Hypothalamus (tissue), 51 donors: ENCODE results near the gene RAB11B.
"Not testable (repeated sequence)": the region's sequence is repeated elsewhere in the genome, so short reads cannot be mapped to it uniquely, and the experiment has no call there.

Experiments
- DNase-seq, 51 donors: peaks; one replicate each; lab custom pipeline; 2025; lab: John Stamatoyannopoulos, UW

Gene RAB11B

GRCh38 chr19:8392017-8392591 is 1.9 kb downstream of the RAB11B start:
- peak in 31 of 51 donors; percentile 9 to 76 (median 43) for DNase-seq

DNA sequence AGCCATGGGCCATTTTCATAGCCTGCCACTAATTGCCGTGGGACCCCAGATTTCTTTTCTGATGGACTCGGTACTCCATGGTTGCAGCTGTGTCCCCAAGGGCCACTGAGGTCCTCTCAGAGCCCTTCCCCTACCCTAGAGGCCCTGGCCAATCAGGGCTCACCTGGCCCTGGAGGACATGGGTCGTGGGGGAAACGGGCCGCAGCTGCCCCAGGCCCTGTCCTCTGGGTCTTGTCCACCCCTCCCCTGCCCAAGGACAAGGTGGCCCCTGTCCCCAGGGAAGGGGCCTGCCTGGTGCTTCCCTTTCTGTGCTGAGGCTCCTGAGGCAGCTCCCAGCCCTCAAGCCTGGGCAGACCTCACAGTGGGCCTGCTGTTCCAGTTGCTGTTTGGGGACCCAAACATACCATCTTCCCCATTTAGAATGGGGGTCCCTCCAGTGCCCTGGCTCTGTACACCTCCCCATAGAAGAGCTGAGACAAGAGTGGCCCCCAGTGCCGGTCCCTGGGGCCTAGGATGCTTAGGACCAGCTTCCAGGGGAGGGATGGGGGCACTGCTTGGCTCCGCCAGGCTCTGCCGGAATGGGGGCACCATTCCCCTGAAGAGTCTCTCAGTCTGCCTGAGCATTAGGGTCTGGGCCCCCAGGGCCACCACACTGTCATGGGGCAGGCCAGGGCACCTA is 3.2 kb downstream of the RAB11B start:
- peak in 3 of 51 donors; percentile 24 to 47 (median 37) for DNase-seq

- peak in 47 of 51 donors; percentile 13 to 92 (median 71) for DNase-seq
Observed at GRCh38 chr19:8393871-8394250, 3.7 kb downstream of the RAB11B start.

- no peak for DNase-seq
Observed at GRCh38 chr19:8395621-8396082, 5.5 kb downstream of the RAB11B start.

- DNase-seq: no peak
Observed at GRCh38 chr19:8396185-8396562, 6.0 kb downstream of the RAB11B start.

DNA sequence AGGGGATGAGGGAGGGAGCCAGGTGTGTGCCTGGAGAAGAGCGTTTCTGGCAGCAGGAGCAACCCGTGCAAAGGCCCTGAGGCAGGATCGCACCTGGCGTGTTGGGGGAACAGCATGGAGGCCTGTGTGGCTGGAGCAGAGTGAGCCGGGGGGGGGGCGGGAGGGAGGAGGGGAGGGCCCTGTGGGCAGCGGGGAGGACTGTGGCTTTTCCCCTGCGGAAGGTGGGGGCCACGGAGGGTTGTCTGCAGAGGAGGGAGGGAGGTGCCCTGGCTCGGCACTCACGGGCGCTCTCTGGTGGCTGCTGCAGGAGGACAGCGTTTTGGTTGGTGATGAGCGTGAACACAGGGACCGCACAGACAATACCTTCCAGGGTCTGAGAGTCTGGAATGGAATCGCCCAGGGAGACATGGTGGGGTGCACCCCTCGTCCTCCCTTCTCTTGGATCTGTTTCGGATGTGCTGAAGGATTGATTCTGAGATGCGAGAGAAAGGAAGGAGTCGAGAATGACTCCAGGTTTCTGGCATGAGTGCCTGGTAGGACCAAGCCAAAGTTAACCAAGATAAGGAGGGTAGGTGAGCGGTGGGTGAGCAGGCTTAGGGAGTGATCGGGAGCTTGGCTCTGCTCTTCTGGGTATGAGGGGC is 6.5 kb downstream of the RAB11B start:
- peak in 47 of 51 donors; percentile 2 to 79 (median 53) for DNase-seq

DNA sequence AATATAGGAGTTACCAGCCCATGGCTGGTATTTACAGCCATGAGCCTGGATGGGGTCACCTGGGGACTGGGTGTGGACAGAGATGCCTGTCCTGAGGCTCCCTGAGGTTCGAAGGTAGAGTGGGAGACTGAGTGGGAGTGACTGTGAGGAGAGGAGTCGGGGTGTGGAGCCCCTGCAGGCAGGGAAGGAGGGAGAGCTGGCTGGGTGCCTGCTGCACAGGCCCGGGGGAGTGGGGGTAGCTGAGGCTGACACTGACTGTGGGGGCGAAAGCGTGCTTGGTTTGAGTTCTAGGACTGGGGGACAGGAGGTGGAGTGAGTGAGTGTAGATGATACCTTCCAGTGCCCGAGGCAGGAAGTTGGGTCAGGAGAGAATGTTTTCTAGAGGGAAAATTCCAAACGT is 7.1 kb downstream of the RAB11B start:
- DNase-seq: peak in 1 of 51 donors; percentile 22

DNA sequence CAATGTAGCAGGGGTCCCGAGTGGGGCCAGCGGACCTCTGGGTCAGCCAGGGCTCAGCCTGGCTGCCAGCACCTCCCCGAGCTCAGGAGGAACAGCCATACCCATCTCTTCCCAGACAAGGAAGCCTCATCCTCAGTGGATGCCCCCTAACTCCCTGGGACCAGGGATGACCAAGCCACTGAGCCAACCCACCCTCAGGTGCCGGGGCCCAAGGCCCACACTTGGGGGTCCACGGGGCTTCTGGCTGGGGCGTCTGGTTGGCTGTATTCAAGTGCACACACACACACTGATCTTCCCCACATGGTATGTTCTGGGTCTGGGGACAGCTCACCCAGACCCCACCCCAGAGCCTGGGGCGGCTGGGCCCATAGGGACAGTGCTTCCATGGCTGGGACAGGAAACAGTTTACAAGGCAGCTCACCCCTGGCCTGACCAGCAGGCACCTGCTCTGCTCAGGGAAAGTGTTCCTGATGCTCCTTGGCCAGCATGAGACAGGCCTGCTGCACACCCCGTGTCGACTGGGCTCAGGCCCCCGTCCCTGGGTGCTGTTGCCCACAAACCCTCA is 7.7 kb downstream of the RAB11B start:
- no peak for DNase-seq

GRCh38 chr19:8398311-8398771 is 8.2 kb downstream of the RAB11B start:
- DNase-seq: peak in 7 of 51 donors; percentile 8 to 31 (median 17)

DNA sequence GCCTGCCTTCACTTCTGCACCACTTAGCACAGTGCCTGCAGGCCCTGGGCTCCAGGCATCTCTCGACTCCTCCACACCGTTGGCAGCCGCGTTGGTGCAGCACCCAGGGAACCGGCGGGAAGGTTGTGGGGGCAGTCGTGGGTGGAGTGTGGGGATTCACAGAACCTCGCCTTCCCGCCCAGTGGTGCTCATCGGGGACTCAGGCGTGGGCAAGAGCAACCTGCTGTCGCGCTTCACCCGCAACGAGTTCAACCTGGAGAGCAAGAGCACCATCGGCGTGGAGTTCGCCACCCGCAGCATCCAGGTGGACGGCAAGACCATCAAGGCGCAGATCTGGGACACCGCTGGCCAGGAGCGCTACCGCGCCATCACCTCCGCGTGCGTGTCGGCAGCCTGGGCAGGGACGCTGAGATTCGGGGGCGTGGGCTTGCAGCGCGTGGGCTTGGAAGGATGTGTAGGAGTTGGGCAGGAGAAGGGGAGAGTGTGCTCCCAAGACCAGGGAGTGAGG is 9.6 kb downstream of the RAB11B start:
- DNase-seq: no peak

DNA sequence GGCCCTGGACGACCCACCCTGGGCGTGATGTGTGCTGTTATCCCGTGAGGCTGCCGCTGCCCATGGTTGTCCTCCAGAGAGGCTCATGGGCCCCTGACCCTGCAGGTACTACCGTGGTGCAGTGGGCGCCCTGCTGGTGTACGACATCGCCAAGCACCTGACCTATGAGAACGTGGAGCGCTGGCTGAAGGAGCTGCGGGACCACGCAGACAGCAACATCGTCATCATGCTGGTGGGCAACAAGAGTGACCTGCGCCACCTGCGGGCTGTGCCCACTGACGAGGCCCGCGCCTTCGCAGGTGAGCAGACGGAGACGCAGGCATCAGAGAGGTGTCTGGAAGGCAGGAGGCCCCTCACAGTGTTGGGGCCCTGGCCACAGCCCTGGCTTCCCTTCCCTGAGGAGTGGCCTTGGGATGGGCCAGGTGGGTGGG is 11.8 kb downstream of the RAB11B start:
- no peak for DNase-seq

- no peak for DNase-seq
Observed at GRCh38 chr19:8403098-8403819, 13.1 kb downstream of the RAB11B start.

GRCh38 chr19:8403820-8404109 is 13.6 kb downstream of the RAB11B start:
- no peak for DNase-seq

DNA sequence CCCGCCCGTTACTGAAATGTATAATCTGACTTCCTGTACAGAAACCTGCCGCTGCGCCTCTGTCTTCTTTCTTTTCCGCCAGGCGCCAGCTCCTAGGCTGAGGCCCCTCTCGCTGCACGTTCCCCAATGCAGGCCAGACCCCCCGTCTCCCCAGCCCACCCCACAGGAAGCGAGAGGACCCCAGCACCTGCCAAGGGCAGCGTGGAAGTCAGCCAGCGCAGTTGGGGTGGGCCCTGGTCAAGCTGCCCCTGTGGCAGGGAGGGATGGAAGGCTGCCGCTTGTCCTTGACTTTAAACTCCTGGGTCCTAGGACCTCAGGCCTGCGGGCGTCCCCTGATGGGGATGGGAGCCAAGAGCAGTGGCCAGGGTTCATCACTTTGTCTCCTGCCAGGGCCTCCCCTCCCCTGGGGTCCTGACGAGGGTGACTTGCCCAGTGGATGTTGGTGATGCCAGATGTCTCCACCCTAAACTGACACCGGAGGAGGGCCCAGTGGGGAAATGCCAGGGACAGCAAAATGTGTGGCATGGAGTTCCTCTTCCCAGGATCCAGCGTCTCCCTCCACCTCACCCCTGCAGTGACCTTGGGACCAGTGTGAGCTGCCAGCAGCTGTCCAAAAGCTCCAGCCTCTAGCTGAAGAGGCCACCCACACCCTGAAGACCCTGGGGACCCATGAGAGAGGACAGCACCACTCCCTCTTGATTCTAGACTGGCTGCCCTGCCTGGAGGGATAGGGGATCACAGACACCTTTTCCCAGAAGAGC is 14.4 kb downstream of the RAB11B start:
- no peak for DNase-seq

DNA sequence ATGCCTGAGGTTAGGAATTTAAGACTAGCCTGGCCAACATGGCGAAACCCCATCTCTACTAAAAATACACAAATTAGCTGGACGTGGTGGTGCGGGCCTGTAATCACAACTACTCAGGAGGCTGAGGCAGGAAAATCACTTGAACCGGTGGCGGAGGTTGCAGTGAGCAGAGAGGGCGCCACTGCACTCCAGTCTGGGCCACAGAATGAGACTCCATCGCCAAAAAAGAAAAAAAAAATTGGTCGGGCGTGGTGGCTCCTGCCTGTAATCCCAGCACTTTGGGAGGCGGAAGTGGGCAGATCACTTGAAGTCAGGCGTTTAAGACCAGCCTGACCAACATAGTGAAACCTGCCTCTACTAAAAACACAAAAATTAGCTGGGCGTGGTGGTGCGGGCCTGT is 20.6 kb downstream of the RAB11B start:
- not testable (repeated sequence) for DNase-seq

DNA sequence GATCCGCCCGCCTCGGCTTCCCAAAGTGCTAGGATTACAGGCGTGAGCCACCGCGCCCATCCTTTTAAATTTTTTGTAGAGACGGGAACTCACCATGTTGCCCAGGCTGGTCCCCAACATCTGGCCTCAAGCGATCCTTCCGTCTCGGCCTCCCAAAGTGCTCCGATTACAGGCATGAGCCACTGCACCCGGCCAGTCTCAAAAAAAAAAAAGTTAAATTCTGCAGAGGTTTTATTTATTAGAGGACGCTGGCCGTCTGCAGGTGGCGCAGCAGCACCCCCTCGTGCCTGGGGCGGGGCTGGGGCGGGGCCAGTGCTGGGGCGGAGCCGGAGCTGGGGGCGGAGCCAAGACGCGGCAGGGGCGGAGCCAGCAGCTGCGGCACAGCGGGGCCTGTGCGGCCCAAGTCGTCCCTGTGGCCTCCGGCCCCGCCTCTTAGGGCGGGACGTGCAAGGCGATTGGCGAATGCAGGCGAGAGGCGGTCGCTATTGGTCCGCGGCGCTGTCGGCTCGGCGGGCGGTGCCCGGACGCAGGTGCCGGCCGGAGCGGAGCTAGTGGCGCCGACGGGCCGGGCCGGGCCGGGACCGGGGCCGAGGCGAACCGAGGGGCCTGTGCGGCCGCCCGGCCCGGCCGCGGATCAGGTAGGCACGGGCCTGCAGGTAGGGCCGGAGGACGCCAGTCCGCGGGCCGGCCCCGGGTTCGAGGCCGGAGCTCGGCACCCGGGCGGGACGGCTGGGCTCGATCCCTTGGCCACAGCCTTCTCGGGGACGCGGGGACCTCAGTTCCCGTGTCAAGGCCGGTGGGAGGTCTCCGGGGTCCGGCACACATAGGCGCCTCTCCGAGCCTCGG is 22.8 kb downstream of the RAB11B start, which contains the start of gene MARCHF2:
MARCHF2 (plus strand) TSS at position 523 of the 846 bp plus-strand sequence. CDS start 8,536 bp downstream, outside the sequence.
- DNase-seq: peak; percentile 17 to 98 (median 94)

GRCh38 chr19:8413629-8413995 is 23.5 kb downstream of the RAB11B start:
- DNase-seq: no peak

- no peak for DNase-seq
Observed at GRCh38 chr19:8416796-8417195, 26.6 kb downstream of the RAB11B start.
